HUDEP-2 (cell line): ENCODE data around the gene CHRNA9.
"Not testable (repeated sequence)": the region's sequence is repeated elsewhere in the genome, so short reads cannot be mapped to it uniquely, and the experiment has no call there.

Source experiments
- DNase-seq, 76 experiments: peaks; one replicate each; lab custom pipeline; 2025; ENCODE audit not compliant: unreplicated experiment in 76 of 76; lab: John Stamatoyannopoulos, UW

The CHRNA9 gene

GRCh38 chr4:40375620-40376019, 40.5 kb downstream of the CHRNA9 start:
- DNase-seq: no peak

- DNase-seq: no peak
Observed at GRCh38 chr4:40377512-40378365, 42.6 kb downstream of the CHRNA9 start.

- no peak for DNase-seq
Observed at GRCh38 chr4:40378619-40379018, 43.5 kb downstream of the CHRNA9 start.

GRCh38 chr4:40379248-40379647, 44.1 kb downstream of the CHRNA9 start:
- no peak for DNase-seq

GRCh38 chr4:40380647-40381046, 45.5 kb downstream of the CHRNA9 start:
- DNase-seq: no peak

- no peak for DNase-seq
Observed at GRCh38 chr4:40388239-40388638, 53.1 kb downstream of the CHRNA9 start.

GRCh38 chr4:40389986-40390385, 54.9 kb downstream of the CHRNA9 start:
- no peak for DNase-seq

GRCh38 chr4:40392241-40392640, 57.1 kb downstream of the CHRNA9 start:
- DNase-seq: not testable (repeated sequence)

GRCh38 chr4:40394236-40394635, 59.1 kb downstream of the CHRNA9 start:
- no peak for DNase-seq

- DNase-seq: no peak
Observed at GRCh38 chr4:40395166-40395900, 60.2 kb downstream of the CHRNA9 start.

- DNase-seq: no peak
Observed at GRCh38 chr4:40395908-40396793, 61.0 kb downstream of the CHRNA9 start.

GRCh38 chr4:40399578-40399977, 64.4 kb downstream of the CHRNA9 start:
- no peak for DNase-seq

GRCh38 chr4:40401096-40401495, 66.0 kb downstream of the CHRNA9 start:
- DNase-seq: no peak

- DNase-seq: no peak
Observed at GRCh38 chr4:40401631-40402030, 66.5 kb downstream of the CHRNA9 start.

- no peak for DNase-seq
Observed at GRCh38 chr4:40402556-40402955, 67.4 kb downstream of the CHRNA9 start.

- DNase-seq: no peak
Observed at GRCh38 chr4:40403081-40403480, 67.9 kb downstream of the CHRNA9 start.
